HL-60 (cell line): ENCODE results near the gene C9orf153.

Experiments
- DNase-seq, 2 experiments: peaks; one replicate each; pipeline ENCODE4 v3.0.0-alpha.2; 2010 to 2020; ENCODE audit warnings: low read depth in 1 of 2, low spot score in 1 of 2
- H3K27ac ChIP-seq: fragments of 250-450 bp; sonication (Bioruptor Pico); replicated peaks from 2 replicates; pipeline ENCODE4 v1.5.1; 2020; ENCODE audit warnings: mild to moderate bottlenecking, moderate library complexity
- H3K27me3 ChIP-seq: fragments of 250-450 bp; sonication (Bioruptor Pico); 2 replicates; pipeline ENCODE4 v1.5.1; 2021; ENCODE audit warnings: mild to moderate bottlenecking, moderate library complexity; ENCODE audit not compliant: insufficient read depth, poor library complexity, severe bottlenecking
- H3K4me3 ChIP-seq: replicated peaks from 2 replicates; pipeline ENCODE4 v1.5.1; 2011; ENCODE audit warnings: mild to moderate bottlenecking, control low read depth, low read length; ENCODE audit not compliant: insufficient read depth
- GABPA ChIP-seq: IDR thresholded peaks from 2 replicates; pipeline ENCODE4 v1.6.1; 2012; ENCODE audit warnings: low read depth
- POLR2AphosphoS5 ChIP-seq: IDR thresholded peaks from 2 replicates; pipeline ENCODE4 v1.6.1; 2012; ENCODE audit warnings: low read depth
- REST ChIP-seq: IDR thresholded peaks from 2 replicates; pipeline ENCODE4 v1.6.1; 2012; ENCODE audit warnings: low read depth; ENCODE audit not compliant: insufficient replicate concordance
- SPI1 ChIP-seq: IDR thresholded peaks from 2 replicates; pipeline ENCODE4 v1.6.1; 2012; ENCODE audit warnings: low read depth, mild to moderate bottlenecking, borderline replicate concordance
- TF ChIP-seq, protein P1 (sequence below): IDR thresholded peaks from one replicate; pipeline ENCODE4 v1.5.1; 2011; ENCODE audit warnings: low read length, control low read depth, inconsistent platforms; ENCODE audit not compliant: insufficient read depth

The C9orf153 gene

GRCh38 chr9:86175223-86175622 is 84.2 kb downstream of the C9orf153 start:
- no peak for DNase-seq
- no peak overlapping the region for H3K27ac ChIP-seq
- TF ChIP-seq GABPA (no peak), POLR2AphosphoS5 (no peak), SPI1 (no peak), REST (no peak)
- TF ChIP-seq, protein P1, sequence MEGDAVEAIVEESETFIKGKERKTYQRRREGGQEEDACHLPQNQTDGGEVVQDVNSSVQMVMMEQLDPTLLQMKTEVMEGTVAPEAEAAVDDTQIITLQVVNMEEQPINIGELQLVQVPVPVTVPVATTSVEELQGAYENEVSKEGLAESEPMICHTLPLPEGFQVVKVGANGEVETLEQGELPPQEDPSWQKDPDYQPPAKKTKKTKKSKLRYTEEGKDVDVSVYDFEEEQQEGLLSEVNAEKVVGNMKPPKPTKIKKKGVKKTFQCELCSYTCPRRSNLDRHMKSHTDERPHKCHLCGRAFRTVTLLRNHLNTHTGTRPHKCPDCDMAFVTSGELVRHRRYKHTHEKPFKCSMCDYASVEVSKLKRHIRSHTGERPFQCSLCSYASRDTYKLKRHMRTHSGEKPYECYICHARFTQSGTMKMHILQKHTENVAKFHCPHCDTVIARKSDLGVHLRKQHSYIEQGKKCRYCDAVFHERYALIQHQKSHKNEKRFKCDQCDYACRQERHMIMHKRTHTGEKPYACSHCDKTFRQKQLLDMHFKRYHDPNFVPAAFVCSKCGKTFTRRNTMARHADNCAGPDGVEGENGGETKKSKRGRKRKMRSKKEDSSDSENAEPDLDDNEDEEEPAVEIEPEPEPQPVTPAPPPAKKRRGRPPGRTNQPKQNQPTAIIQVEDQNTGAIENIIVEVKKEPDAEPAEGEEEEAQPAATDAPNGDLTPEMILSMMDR, result no peak
- H3K27me3 ChIP-seq, result peaks cover 2% of the 10 kb centered on the region
- no peak overlapping the region for H3K4me3 ChIP-seq
